Right renal cortex interstitium (tissue), 3 donors: ENCODE measurements around the gene SPTSSB. TPM values are rescaled to one million over a fixed set of nuclear protein-coding genes. Genes with fewer than 3 reads are reported as not detected.

Experiments
- DNase-seq, 3 donors: peaks; one replicate each; pipeline ENCODE4 v3.0.0-alpha.2; 2013; ENCODE audit warnings: low read depth in 3 of 3, low spot score in 2 of 3
- polyA plus RNA-seq, 3 donors: library from polyadenylated mRNA; unstranded; fragments of 120-200 nt; gene quantifications; one replicate each; pipeline ENCODE4 v1.2.1, GENCODE V29; 2013; ENCODE audit not compliant: insufficient read length in 3 of 3

The SPTSSB gene
- polyA plus RNA-seq, 3 donors: 3.0 to 5.7 (median 3.4) TPM

DNA sequence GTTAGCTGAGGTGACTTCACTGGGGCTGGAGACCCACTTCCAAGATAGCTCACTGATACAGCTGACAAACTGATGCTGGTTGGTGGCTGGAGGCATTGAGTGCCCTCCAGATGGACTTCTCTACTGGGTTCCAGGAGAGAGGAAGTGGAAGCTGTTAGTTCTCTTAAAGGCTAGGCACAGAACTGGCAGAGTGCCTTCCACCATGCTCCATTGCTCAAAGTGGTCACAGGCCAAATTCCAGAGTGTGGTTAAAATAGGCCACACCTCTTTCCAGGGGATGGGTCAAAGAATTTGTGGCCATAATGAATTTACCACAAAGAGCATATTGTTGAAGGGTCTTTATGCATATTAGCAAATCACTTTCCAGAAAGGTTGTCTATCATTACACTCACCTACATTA lies 76.0 kb downstream of the SPTSSB start:
- no peak for DNase-seq

Other genes starting within 250 kb of the SPTSSB start
- 10 to 100 TPM; 58.1 to 66.8 (median 64.4) TPM for gene NMD3, start 150.2 kb downstream of the SPTSSB start, polyA plus RNA-seq
- gene OTOL1, start 125.3 kb upstream of the SPTSSB start, polyA plus RNA-seq: not detected